Neural crest cell (in vitro differentiated cells): ENCODE results near the gene SYNJ2. TPM values are rescaled to one million over a fixed set of nuclear protein-coding genes. Genes with fewer than 3 reads are reported as not detected.

Source experiments
- DNase-seq: peaks from one replicate; pipeline ENCODE4 v3.0.0; 2021; ENCODE audit warnings: low read depth, mixed read lengths, low spot score
- H3K27ac Mint-ChIP-seq: one replicate; pipeline ENCODE4 v1.8.0; 2021; ENCODE audit warnings: mild to moderate bottlenecking, mixed read lengths; ENCODE audit not compliant: unreplicated experiment
- H3K27me3 Mint-ChIP-seq: 2 replicates; pipeline ENCODE4 v1.8.0; 2021; ENCODE audit warnings: low read depth, mild to moderate bottlenecking, mixed read lengths
- H3K36me3 Mint-ChIP-seq: 2 replicates; pipeline ENCODE4 v1.8.0; 2021; ENCODE audit warnings: low read depth, mild to moderate bottlenecking, mixed read lengths
- H3K4me1 Mint-ChIP-seq: 2 replicates; pipeline ENCODE4 v1.8.0; 2021; ENCODE audit warnings: mixed read lengths
- H3K4me3 Mint-ChIP-seq: one replicate; pipeline ENCODE4 v1.8.0; 2021; ENCODE audit warnings: mild to moderate bottlenecking, mixed read lengths
- H3K9me3 Mint-ChIP-seq: 2 replicates; pipeline ENCODE4 v1.8.0; 2021; ENCODE audit warnings: mixed read lengths
- total RNA-seq: library from RNA; stranded (reverse); gene quantifications from 2 replicates; pipeline ENCODE4 v1.2.1, GENCODE V29; 2021
- TF ChIP-seq, protein P1 (sequence below): fragments of 200-600 bp; sonication (generic); conservative IDR thresholded peaks from 2 replicates; pipeline ENCODE4 v1.5.0; 2021; ENCODE audit warnings: antibody characterized with exemption, mild to moderate bottlenecking

SYNJ2 gene
- total RNA-seq, 1 donor from 2014 or later, result 2.9 TPM

DNA sequence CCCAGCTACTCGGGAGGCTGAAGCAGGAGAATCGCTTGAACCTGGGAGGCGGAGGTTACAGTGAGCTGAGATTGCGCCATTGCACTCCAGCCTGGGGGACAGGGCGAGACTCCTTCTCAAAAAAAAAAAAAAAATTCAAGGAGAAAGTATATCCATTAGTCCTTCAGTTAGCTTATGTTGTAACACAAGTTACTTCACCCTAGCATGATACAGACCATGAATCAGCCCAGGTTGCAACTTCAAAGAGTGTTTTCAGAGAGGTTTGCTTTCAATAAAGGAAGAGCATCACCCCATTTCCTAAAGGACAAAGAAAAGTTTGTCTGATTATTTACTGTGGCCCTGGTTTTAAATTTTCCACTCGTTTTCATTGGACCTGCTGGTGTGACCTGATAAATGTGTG lies 113.4 kb downstream of the SYNJ2 start:
- no peak for DNase-seq
- Mint-ChIP-seq H3K9me3 (no peaks in the 10 kb centered on the region), H3K36me3 (no peaks in the 10 kb centered on the region), H3K4me3 (no peak overlapping the region), H3K27me3 (no peaks in the 10 kb centered on the region), H3K4me1 (no peaks in the 10 kb centered on the region), H3K27ac (no peak overlapping the region)
- TF ChIP-seq, protein P1, sequence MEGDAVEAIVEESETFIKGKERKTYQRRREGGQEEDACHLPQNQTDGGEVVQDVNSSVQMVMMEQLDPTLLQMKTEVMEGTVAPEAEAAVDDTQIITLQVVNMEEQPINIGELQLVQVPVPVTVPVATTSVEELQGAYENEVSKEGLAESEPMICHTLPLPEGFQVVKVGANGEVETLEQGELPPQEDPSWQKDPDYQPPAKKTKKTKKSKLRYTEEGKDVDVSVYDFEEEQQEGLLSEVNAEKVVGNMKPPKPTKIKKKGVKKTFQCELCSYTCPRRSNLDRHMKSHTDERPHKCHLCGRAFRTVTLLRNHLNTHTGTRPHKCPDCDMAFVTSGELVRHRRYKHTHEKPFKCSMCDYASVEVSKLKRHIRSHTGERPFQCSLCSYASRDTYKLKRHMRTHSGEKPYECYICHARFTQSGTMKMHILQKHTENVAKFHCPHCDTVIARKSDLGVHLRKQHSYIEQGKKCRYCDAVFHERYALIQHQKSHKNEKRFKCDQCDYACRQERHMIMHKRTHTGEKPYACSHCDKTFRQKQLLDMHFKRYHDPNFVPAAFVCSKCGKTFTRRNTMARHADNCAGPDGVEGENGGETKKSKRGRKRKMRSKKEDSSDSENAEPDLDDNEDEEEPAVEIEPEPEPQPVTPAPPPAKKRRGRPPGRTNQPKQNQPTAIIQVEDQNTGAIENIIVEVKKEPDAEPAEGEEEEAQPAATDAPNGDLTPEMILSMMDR, result no peak

DNA sequence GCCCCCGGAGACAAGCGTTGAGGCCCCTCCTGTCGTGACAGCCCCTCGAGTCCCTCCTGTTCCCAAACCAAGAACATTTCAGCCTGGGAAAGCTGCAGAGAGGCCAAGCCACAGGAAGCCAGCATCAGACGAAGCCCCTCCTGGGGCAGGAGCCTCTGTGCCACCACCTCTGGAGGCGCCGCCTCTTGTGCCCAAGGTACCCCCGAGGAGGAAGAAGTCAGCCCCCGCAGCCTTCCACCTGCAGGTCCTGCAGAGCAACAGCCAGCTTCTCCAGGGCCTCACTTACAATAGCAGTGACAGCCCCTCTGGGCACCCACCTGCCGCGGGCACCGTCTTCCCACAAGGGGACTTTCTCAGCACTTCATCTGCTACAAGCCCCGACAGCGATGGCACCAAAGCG lies 114.0 kb downstream of the SYNJ2 start:
- no peak overlapping the region for H3K27ac Mint-ChIP-seq
- H3K27me3 Mint-ChIP-seq, result no peaks in the 10 kb centered on the region
- no peaks in the 10 kb centered on the region for H3K4me1 Mint-ChIP-seq
- TF ChIP-seq, protein P1, result no peak
- no peak overlapping the region for H3K4me3 Mint-ChIP-seq
- no peak for DNase-seq
- peaks cover under 1% of the 10 kb centered on the region for H3K9me3 Mint-ChIP-seq
- no peaks in the 10 kb centered on the region for H3K36me3 Mint-ChIP-seq

DNA sequence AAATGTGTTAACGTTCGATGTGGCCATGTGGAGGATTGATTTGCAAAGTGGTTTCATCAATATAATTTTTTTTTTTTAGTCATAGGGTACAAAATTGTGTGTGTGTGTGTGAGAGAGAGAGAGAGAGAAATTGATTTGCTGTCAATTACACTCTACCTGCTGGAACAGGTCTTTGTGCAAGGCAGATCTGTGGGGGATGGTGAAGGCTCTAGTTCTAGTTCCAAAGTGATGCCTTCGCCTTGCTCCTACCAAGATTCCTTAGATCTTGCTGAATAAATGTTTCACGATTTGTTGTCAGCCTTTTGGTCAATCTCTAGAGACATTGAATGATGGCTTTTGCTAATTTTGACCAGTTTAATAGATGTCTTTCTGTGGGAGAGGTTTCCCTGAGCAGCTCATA lies 121.6 kb downstream of the SYNJ2 start:
- H3K36me3 Mint-ChIP-seq, result peaks cover 8% of the 10 kb centered on the region
- TF ChIP-seq, protein P1, result no peak
- no peaks in the 10 kb centered on the region for H3K4me1 Mint-ChIP-seq
- DNase-seq, result no peak
- no peak overlapping the region for H3K4me3 Mint-ChIP-seq
- H3K9me3 Mint-ChIP-seq, result peaks cover 4% of the 10 kb centered on the region
- no peaks in the 10 kb centered on the region for H3K27me3 Mint-ChIP-seq
- H3K27ac Mint-ChIP-seq, result no peak overlapping the region

DNA sequence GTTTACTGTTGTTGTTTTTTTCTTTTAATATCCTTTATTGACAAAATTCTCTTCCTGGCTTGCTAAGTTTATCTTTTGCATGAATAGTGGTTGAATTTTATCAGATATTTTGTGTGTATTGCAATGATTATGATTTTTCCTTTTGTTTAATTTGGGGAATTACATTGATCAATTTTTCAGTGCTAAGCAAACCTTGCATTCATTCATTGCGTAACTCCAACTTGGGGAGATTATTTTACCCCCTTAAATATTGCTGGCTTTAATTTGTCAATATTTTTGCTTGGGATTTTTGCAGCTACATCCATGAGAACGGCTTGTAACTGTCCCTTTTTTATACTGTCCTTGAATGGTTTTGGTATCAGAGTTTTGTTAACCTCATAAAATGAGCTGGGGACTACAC lies 123.0 kb downstream of the SYNJ2 start:
- no peak for DNase-seq
- H3K9me3 Mint-ChIP-seq, result peaks cover 4% of the 10 kb centered on the region
- H3K4me1 Mint-ChIP-seq, result no peaks in the 10 kb centered on the region
- H3K27ac Mint-ChIP-seq, result no peak overlapping the region
- TF ChIP-seq, protein P1, result no peak
- no peaks in the 10 kb centered on the region for H3K27me3 Mint-ChIP-seq
- no peak overlapping the region for H3K4me3 Mint-ChIP-seq
- peaks cover 13% of the 10 kb centered on the region for H3K36me3 Mint-ChIP-seq

DNA sequence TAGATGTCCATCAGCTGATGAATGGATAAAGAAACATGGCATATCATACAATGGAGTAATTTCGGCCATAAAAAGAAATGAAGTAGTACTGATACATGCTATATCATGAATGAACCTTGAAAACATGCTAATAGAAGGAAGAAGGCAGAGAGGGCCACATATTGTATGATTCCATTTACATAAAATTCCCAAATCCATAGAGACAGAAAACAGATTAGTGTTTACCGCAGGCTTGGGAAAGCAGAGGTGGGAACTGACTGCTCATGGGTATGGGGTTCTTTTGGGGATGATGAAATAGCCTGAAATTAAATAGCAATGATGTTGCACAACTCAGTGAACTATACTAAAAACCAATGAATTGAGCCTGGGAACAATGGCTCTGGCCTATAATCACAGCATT lies 128.1 kb downstream of the SYNJ2 start:
- H3K4me1 Mint-ChIP-seq, result no peaks in the 10 kb centered on the region
- H3K36me3 Mint-ChIP-seq, result peaks cover 25% of the 10 kb centered on the region
- no peak overlapping the region for H3K27ac Mint-ChIP-seq
- no peaks in the 10 kb centered on the region for H3K9me3 Mint-ChIP-seq
- DNase-seq, result no peak
- TF ChIP-seq, protein P1, result no peak
- H3K4me3 Mint-ChIP-seq, result no peak overlapping the region
- H3K27me3 Mint-ChIP-seq, result no peaks in the 10 kb centered on the region

DNA sequence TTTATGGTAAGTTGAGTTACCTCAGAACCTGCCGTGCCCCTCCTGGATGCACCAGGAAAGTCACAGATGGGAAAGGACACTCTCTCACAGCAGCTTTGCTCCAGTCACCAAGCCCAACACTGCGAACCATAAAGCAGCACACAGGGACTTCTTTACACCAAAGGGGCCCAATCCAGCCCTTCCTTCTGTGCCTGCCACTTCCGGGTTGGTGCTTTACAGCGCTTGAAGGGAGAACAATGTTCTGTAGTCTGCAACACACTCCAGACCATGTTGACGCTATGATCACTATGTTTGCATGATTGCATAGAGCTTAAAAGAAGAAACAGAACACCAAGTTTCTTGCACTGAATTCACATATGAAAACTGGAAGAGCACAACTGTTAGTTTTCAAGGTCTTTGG lies 129.3 kb downstream of the SYNJ2 start:
- TF ChIP-seq, protein P1, result no peak
- no peaks in the 10 kb centered on the region for H3K9me3 Mint-ChIP-seq
- no peak for DNase-seq
- H3K4me1 Mint-ChIP-seq, result no peaks in the 10 kb centered on the region
- peaks cover 23% of the 10 kb centered on the region for H3K36me3 Mint-ChIP-seq
- H3K27ac Mint-ChIP-seq, result no peak overlapping the region
- no peak overlapping the region for H3K4me3 Mint-ChIP-seq
- no peaks in the 10 kb centered on the region for H3K27me3 Mint-ChIP-seq
